ENCODE measurements around the gene CLCNKA.
"Not testable (repeated sequence)": the region's sequence is repeated elsewhere in the genome, so short reads cannot be mapped to it uniquely, and the experiment has no call there.

The CLCNKA gene

GRCh38 chr1:16054598-16055540, 33.0 kb downstream of the CLCNKA start:
- no peak overlapping the region for H3K27ac ChIP-seq (ENCODE audit: low read depth, low read length, poor library complexity, severe bottlenecking)
- H3K9me2 ChIP-seq (ENCODE audit: low read depth, low read length), result no peaks in the 10 kb centered on the region
- H3K4me2 ChIP-seq (ENCODE audit: low read length), result no peak overlapping the region
- H3K9me3 ChIP-seq (ENCODE audit: low read length), result no peaks in the 10 kb centered on the region
- H3K4me1 ChIP-seq (ENCODE audit: insufficient read depth, low read length, severe bottlenecking), result no peaks in the 10 kb centered on the region
- no peaks in the 10 kb centered on the region for H3K27me3 ChIP-seq (ENCODE audit: insufficient read depth, low read length)
- H3K36me3 ChIP-seq (ENCODE audit: insufficient read depth, low read length), result no peaks in the 10 kb centered on the region
- no peak overlapping the region for H3K4me3 ChIP-seq (ENCODE audit: low read depth, low read length, poor library complexity, severe bottlenecking)
- H3F3A ChIP-seq (ENCODE audit: insufficient read depth, low read length), result no peaks in the 10 kb centered on the region
- H3K79me2 ChIP-seq (ENCODE audit: insufficient read depth, low read length), result no peaks in the 10 kb centered on the region
- no peak overlapping the region for H2AFZ ChIP-seq (ENCODE audit: low read length)
- no peak for TF ChIP-seq EZH2 (IDR thresholded peaks at IDR 0.05; ENCODE audit: borderline replicate concordance, low read length)
- TF ChIP-seq CTCF (IDR thresholded peaks at IDR 0.05; ENCODE audit: low read length), result no peak
- H3K9ac ChIP-seq (ENCODE audit: low read length), result no peak overlapping the region
- no peaks in the 10 kb centered on the region for H4K20me1 ChIP-seq (ENCODE audit: insufficient read depth, low read length)

DNA sequence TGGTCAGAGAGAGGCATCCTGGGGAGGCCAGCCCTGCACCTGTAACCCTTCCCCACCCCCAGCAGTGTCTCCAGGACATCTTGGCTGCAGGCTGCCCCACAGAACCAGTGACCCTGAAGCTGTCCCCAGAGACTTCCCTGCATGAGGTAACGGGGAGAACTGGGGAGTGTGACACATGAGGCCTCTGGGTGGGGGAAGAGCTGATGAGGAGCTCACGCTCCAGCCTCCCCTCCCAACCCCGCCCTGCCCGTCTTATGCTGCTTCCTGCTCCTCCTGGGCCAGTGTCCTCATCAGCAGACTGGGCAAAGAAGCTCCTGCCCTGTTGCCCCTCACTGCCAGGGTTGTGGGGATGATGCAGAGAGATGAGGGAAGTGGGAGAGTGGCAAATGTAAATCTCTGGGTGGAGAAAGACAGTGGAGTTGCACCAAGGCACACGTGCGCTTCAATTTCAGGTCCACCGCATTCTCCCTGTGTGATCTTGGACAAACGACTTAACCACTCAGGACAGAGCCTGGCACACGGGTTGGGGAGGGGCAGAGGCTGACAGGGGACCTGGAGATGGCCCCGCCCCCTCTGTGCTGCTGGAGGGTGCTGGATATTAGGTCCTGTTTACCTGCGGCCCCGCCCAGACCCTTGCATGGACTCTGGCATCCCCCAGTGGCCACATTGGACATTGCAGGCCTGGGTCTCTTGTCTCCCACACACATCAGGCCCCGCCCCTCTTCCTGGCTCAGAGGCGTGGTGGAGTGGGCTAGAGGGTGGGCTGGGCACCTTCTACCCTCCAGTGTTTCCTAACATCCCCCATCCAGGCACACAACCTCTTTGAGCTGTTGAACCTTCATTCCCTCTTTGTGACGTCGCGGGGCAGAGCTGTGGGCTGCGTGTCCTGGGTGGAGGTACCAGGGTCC, 34.0 kb downstream of the CLCNKA start:
- Histone ChIP-seq H3K4me3 (ENCODE audit: low read depth, low read length, poor library complexity, severe bottlenecking) (no peak overlapping the region), H3K9me3 (ENCODE audit: low read length) (no peaks in the 10 kb centered on the region), H3K9ac (ENCODE audit: low read length) (no peak overlapping the region), H3K9me2 (ENCODE audit: low read depth, low read length) (no peaks in the 10 kb centered on the region), H3K27ac (ENCODE audit: low read depth, low read length, poor library complexity, severe bottlenecking) (no peak overlapping the region), H3F3A (ENCODE audit: insufficient read depth, low read length) (no peaks in the 10 kb centered on the region), H3K4me1 (ENCODE audit: insufficient read depth, low read length, severe bottlenecking) (no peaks in the 10 kb centered on the region), H3K79me2 (ENCODE audit: insufficient read depth, low read length) (no peaks in the 10 kb centered on the region), H4K20me1 (ENCODE audit: insufficient read depth, low read length) (no peaks in the 10 kb centered on the region), H2AFZ (ENCODE audit: low read length) (no peak overlapping the region), H3K27me3 (ENCODE audit: insufficient read depth, low read length) (no peaks in the 10 kb centered on the region), H3K36me3 (ENCODE audit: insufficient read depth, low read length) (no peaks in the 10 kb centered on the region), H3K4me2 (ENCODE audit: low read length) (no peak overlapping the region)
- peak; percentile 89 for TF ChIP-seq CTCF (IDR thresholded peaks at IDR 0.05; ENCODE audit: low read length)
- TF ChIP-seq EZH2 (IDR thresholded peaks at IDR 0.05; ENCODE audit: borderline replicate concordance, low read length), result no peak

GRCh38 chr1:16056521-16056912, 34.7 kb downstream of the CLCNKA start:
- not testable (repeated sequence) for H3K4me1 ChIP-seq (ENCODE audit: insufficient read depth, low read length, severe bottlenecking); H3K9me3 ChIP-seq (ENCODE audit: low read length); H3K27ac ChIP-seq (ENCODE audit: low read depth, low read length, poor library complexity, severe bottlenecking); H3K9me2 ChIP-seq (ENCODE audit: low read depth, low read length); H3K36me3 ChIP-seq (ENCODE audit: insufficient read depth, low read length); H2AFZ ChIP-seq (ENCODE audit: low read length); H3K9ac ChIP-seq (ENCODE audit: low read length); H3F3A ChIP-seq (ENCODE audit: insufficient read depth, low read length); H3K27me3 ChIP-seq (ENCODE audit: insufficient read depth, low read length); H3K4me3 ChIP-seq (ENCODE audit: low read depth, low read length, poor library complexity, severe bottlenecking); H3K4me2 ChIP-seq (ENCODE audit: low read length); H4K20me1 ChIP-seq (ENCODE audit: insufficient read depth, low read length); H3K79me2 ChIP-seq (ENCODE audit: insufficient read depth, low read length)

GRCh38 chr1:16057314-16057915, 35.6 kb downstream of the CLCNKA start:
- H3K27me3 ChIP-seq (ENCODE audit: insufficient read depth, low read length); H2AFZ ChIP-seq (ENCODE audit: low read length); H3K9me2 ChIP-seq (ENCODE audit: low read depth, low read length); H3K79me2 ChIP-seq (ENCODE audit: insufficient read depth, low read length); H3K4me3 ChIP-seq (ENCODE audit: low read depth, low read length, poor library complexity, severe bottlenecking); H4K20me1 ChIP-seq (ENCODE audit: insufficient read depth, low read length); H3K4me1 ChIP-seq (ENCODE audit: insufficient read depth, low read length, severe bottlenecking); H3K27ac ChIP-seq (ENCODE audit: low read depth, low read length, poor library complexity, severe bottlenecking); H3K36me3 ChIP-seq (ENCODE audit: insufficient read depth, low read length); H3F3A ChIP-seq (ENCODE audit: insufficient read depth, low read length); H3K4me2 ChIP-seq (ENCODE audit: low read length); H3K9ac ChIP-seq (ENCODE audit: low read length); H3K9me3 ChIP-seq (ENCODE audit: low read length): not testable (repeated sequence)

GRCh38 chr1:16058394-16059120, 36.7 kb downstream of the CLCNKA start:
- not testable (repeated sequence) for H4K20me1 ChIP-seq (ENCODE audit: insufficient read depth, low read length); H3K4me2 ChIP-seq (ENCODE audit: low read length)

More at GRCh38 chr1:16058394-16059120, 36.7 kb downstream of the CLCNKA start:
- H3K9ac ChIP-seq (ENCODE audit: low read length); H3K27me3 ChIP-seq (ENCODE audit: insufficient read depth, low read length); H3K79me2 ChIP-seq (ENCODE audit: insufficient read depth, low read length); H3K9me2 ChIP-seq (ENCODE audit: low read depth, low read length); H3K4me3 ChIP-seq (ENCODE audit: low read depth, low read length, poor library complexity, severe bottlenecking); H3K4me1 ChIP-seq (ENCODE audit: insufficient read depth, low read length, severe bottlenecking); H3K27ac ChIP-seq (ENCODE audit: low read depth, low read length, poor library complexity, severe bottlenecking); H3F3A ChIP-seq (ENCODE audit: insufficient read depth, low read length); H3K36me3 ChIP-seq (ENCODE audit: insufficient read depth, low read length); H2AFZ ChIP-seq (ENCODE audit: low read length); H3K9me3 ChIP-seq (ENCODE audit: low read length): not testable (repeated sequence)

All from OCI-LY1 (cell line).